Measurements from ENCODE around the gene GYPC. TPM values are rescaled to one million over a fixed set of nuclear protein-coding genes. Genes with fewer than 3 reads are reported as not detected.

The GYPC gene
- total RNA-seq, 1 experiment from 2014 or later: 28.1 TPM

DNA sequence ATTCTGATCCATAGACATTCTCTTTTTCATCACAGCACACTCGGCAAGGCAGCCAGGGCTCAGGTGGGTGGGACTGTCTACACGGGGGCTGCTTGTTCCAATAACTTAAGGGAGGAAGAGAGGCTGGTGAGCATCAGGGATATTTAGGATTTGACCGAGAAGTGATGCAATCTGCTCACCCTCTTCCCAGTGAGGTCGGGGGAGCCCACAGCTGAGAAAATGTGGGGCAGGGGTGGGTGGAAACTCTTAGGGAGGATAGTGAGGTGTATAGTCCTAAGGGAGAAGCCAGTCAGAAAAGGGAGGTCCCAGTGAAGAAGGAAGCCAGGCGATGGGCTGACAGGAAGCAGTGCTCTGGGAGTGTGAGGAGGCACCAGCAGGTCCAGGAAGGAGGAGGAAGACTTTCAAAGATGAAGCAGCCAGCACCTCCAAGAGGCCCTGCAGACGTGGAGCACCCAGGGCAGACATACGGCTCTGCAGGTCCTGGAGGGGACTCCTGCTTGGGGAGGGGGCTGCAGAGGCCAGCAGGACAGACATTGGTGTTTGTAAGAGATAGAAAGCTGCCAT, 76.8 kb downstream of the GYPC start:
- ATAC-seq: no peak
- Mint-ChIP-seq H3K4me3 (no peak overlapping the region), H3K9me3 (no peaks in the 10 kb centered on the region), H3K36me3 (no peaks in the 10 kb centered on the region), H3K4me1 (no peaks in the 10 kb centered on the region), H3K27me3 (ENCODE audit: low read depth) (no peaks in the 10 kb centered on the region), H3K27ac (no peak overlapping the region)
- TF ChIP-seq ZNF671 (CRISPR knock-in tag; IDR thresholded peaks at IDR 0.05): no peak
- TF ChIP-seq, protein P1, sequence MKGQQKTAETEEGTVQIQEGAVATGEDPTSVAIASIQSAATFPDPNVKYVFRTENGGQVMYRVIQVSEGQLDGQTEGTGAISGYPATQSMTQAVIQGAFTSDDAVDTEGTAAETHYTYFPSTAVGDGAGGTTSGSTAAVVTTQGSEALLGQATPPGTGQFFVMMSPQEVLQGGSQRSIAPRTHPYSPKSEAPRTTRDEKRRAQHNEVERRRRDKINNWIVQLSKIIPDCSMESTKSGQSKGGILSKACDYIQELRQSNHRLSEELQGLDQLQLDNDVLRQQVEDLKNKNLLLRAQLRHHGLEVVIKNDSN (CRISPR knock-in tag; IDR thresholded peaks at IDR 0.05): no peak
- TF ChIP-seq ZNF219 (CRISPR knock-in tag; IDR thresholded peaks at IDR 0.05; ENCODE audit: borderline replicate concordance): no peak
- TF ChIP-seq, protein P2, sequence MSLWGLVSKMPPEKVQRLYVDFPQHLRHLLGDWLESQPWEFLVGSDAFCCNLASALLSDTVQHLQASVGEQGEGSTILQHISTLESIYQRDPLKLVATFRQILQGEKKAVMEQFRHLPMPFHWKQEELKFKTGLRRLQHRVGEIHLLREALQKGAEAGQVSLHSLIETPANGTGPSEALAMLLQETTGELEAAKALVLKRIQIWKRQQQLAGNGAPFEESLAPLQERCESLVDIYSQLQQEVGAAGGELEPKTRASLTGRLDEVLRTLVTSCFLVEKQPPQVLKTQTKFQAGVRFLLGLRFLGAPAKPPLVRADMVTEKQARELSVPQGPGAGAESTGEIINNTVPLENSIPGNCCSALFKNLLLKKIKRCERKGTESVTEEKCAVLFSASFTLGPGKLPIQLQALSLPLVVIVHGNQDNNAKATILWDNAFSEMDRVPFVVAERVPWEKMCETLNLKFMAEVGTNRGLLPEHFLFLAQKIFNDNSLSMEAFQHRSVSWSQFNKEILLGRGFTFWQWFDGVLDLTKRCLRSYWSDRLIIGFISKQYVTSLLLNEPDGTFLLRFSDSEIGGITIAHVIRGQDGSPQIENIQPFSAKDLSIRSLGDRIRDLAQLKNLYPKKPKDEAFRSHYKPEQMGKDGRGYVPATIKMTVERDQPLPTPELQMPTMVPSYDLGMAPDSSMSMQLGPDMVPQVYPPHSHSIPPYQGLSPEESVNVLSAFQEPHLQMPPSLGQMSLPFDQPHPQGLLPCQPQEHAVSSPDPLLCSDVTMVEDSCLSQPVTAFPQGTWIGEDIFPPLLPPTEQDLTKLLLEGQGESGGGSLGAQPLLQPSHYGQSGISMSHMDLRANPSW (CRISPR knock-in tag; conservative IDR thresholded peaks at IDR 0.05; ENCODE audit: low read depth): no peak
- TF ChIP-seq, protein P3, sequence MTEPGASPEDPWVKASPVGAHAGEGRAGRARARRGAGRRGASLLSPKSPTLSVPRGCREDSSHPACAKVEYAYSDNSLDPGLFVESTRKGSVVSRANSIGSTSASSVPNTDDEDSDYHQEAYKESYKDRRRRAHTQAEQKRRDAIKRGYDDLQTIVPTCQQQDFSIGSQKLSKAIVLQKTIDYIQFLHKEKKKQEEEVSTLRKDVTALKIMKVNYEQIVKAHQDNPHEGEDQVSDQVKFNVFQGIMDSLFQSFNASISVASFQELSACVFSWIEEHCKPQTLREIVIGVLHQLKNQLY (CRISPR knock-in tag; IDR thresholded peaks at IDR 0.05): no peak
- TF ChIP-seq JUN (CRISPR knock-in tag; IDR thresholded peaks at IDR 0.05): no peak
- TF ChIP-seq, protein P4, sequence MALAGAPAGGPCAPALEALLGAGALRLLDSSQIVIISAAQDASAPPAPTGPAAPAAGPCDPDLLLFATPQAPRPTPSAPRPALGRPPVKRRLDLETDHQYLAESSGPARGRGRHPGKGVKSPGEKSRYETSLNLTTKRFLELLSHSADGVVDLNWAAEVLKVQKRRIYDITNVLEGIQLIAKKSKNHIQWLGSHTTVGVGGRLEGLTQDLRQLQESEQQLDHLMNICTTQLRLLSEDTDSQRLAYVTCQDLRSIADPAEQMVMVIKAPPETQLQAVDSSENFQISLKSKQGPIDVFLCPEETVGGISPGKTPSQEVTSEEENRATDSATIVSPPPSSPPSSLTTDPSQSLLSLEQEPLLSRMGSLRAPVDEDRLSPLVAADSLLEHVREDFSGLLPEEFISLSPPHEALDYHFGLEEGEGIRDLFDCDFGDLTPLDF (CRISPR knock-in tag; IDR thresholded peaks at IDR 0.05): no peak
- ChIA-PET CTCF (interaction anchor here (1.0 kb wide), 1 partner anchor 205 kb away, joined by 3 read pairs; no protein-coding TSS in a partner anchor), POLR2A (no interaction called here)
- no peak for DNase-seq (ENCODE audit: low spot score)

DNA sequence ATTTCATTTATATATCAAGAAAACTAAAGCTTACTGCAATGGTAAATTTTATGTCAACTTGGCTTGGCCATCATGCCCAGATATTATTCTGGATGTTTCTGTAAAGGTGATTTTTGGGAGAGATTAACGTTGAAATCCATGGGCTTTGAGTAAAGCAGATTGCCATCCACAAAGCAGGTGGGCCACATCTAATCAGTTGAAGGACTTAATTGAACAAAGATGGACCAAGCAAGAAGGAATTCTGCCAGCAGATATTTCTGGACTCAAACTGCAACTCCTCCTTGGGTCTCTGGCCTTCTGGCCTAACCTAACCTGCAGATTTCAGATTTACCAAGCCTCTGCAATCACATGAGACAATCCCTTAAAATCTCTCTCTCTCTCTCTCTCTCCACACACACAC, 77.8 kb downstream of the GYPC start:
- no peaks in the 10 kb centered on the region for H3K36me3 Mint-ChIP-seq
- no peaks in the 10 kb centered on the region for H3K27me3 Mint-ChIP-seq (ENCODE audit: low read depth)
- no peak overlapping the region for H3K27ac Mint-ChIP-seq
- ChIA-PET CTCF (interaction anchor here (1.0 kb wide), 1 partner anchor 206 kb away, joined by 3 read pairs; no protein-coding TSS in a partner anchor), POLR2A (no interaction called here)
- H3K9me3 Mint-ChIP-seq: no peaks in the 10 kb centered on the region
- DNase-seq (ENCODE audit: low spot score) (no peak), ATAC-seq (no peak)
- no peak overlapping the region for H3K4me3 Mint-ChIP-seq
- H3K4me1 Mint-ChIP-seq: no peaks in the 10 kb centered on the region
- no peak for TF ChIP-seq ZNF138 (CRISPR knock-in tag; conservative IDR thresholded peaks at IDR 0.05)
- TF ChIP-seq, protein P5, sequence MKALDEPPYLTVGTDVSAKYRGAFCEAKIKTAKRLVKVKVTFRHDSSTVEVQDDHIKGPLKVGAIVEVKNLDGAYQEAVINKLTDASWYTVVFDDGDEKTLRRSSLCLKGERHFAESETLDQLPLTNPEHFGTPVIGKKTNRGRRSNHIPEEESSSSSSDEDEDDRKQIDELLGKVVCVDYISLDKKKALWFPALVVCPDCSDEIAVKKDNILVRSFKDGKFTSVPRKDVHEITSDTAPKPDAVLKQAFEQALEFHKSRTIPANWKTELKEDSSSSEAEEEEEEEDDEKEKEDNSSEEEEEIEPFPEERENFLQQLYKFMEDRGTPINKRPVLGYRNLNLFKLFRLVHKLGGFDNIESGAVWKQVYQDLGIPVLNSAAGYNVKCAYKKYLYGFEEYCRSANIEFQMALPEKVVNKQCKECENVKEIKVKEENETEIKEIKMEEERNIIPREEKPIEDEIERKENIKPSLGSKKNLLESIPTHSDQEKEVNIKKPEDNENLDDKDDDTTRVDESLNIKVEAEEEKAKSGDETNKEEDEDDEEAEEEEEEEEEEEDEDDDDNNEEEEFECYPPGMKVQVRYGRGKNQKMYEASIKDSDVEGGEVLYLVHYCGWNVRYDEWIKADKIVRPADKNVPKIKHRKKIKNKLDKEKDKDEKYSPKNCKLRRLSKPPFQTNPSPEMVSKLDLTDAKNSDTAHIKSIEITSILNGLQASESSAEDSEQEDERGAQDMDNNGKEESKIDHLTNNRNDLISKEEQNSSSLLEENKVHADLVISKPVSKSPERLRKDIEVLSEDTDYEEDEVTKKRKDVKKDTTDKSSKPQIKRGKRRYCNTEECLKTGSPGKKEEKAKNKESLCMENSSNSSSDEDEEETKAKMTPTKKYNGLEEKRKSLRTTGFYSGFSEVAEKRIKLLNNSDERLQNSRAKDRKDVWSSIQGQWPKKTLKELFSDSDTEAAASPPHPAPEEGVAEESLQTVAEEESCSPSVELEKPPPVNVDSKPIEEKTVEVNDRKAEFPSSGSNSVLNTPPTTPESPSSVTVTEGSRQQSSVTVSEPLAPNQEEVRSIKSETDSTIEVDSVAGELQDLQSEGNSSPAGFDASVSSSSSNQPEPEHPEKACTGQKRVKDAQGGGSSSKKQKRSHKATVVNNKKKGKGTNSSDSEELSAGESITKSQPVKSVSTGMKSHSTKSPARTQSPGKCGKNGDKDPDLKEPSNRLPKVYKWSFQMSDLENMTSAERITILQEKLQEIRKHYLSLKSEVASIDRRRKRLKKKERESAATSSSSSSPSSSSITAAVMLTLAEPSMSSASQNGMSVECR (CRISPR knock-in tag; IDR thresholded peaks at IDR 0.05; ENCODE audit: borderline replicate concordance): no peak
- no peak for TF ChIP-seq MXD4 (CRISPR knock-in tag; IDR thresholded peaks at IDR 0.05; ENCODE audit: borderline replicate concordance)
- TF ChIP-seq, protein P6, sequence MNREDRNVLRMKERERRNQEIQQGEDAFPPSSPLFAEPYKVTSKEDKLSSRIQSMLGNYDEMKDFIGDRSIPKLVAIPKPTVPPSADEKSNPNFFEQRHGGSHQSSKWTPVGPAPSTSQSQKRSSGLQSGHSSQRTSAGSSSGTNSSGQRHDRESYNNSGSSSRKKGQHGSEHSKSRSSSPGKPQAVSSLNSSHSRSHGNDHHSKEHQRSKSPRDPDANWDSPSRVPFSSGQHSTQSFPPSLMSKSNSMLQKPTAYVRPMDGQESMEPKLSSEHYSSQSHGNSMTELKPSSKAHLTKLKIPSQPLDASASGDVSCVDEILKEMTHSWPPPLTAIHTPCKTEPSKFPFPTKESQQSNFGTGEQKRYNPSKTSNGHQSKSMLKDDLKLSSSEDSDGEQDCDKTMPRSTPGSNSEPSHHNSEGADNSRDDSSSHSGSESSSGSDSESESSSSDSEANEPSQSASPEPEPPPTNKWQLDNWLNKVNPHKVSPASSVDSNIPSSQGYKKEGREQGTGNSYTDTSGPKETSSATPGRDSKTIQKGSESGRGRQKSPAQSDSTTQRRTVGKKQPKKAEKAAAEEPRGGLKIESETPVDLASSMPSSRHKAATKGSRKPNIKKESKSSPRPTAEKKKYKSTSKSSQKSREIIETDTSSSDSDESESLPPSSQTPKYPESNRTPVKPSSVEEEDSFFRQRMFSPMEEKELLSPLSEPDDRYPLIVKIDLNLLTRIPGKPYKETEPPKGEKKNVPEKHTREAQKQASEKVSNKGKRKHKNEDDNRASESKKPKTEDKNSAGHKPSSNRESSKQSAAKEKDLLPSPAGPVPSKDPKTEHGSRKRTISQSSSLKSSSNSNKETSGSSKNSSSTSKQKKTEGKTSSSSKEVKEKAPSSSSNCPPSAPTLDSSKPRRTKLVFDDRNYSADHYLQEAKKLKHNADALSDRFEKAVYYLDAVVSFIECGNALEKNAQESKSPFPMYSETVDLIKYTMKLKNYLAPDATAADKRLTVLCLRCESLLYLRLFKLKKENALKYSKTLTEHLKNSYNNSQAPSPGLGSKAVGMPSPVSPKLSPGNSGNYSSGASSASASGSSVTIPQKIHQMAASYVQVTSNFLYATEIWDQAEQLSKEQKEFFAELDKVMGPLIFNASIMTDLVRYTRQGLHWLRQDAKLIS (CRISPR knock-in tag; IDR thresholded peaks at IDR 0.05; ENCODE audit: borderline replicate concordance): no peak
- no peak for TF ChIP-seq HMGA2 (CRISPR knock-in tag; IDR thresholded peaks at IDR 0.05)
- TF ChIP-seq GRHL2 (CRISPR knock-in tag; IDR thresholded peaks at IDR 0.05; ENCODE audit: insufficient replicate concordance, severe bottlenecking): no peak
- no peak for TF ChIP-seq MYBL2 (CRISPR knock-in tag; IDR thresholded peaks at IDR 0.05)
- no peak for TF ChIP-seq RELA (CRISPR knock-in tag; IDR thresholded peaks at IDR 0.05; ENCODE audit: borderline replicate concordance)
- no peak for TF ChIP-seq ELF4 (CRISPR knock-in tag; IDR thresholded peaks at IDR 0.05; ENCODE audit: low read depth)
- TF ChIP-seq, protein P7, sequence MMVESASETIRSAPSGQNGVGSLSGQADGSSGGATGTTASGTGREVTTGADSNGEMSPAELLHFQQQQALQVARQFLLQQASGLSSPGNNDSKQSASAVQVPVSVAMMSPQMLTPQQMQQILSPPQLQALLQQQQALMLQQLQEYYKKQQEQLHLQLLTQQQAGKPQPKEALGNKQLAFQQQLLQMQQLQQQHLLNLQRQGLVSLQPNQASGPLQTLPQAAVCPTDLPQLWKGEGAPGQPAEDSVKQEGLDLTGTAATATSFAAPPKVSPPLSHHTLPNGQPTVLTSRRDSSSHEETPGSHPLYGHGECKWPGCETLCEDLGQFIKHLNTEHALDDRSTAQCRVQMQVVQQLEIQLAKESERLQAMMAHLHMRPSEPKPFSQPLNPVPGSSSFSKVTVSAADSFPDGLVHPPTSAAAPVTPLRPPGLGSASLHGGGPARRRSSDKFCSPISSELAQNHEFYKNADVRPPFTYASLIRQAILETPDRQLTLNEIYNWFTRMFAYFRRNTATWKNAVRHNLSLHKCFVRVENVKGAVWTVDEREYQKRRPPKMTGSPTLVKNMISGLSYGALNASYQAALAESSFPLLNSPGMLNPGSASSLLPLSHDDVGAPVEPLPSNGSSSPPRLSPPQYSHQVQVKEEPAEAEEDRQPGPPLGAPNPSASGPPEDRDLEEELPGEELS (CRISPR knock-in tag; IDR thresholded peaks at IDR 0.05): no peak
- no peak for TF ChIP-seq NR3C1 (CRISPR knock-in tag; conservative IDR thresholded peaks at IDR 0.05; ENCODE audit: low read depth)
